ENCODE data around the gene GALNT18.

DNA sequence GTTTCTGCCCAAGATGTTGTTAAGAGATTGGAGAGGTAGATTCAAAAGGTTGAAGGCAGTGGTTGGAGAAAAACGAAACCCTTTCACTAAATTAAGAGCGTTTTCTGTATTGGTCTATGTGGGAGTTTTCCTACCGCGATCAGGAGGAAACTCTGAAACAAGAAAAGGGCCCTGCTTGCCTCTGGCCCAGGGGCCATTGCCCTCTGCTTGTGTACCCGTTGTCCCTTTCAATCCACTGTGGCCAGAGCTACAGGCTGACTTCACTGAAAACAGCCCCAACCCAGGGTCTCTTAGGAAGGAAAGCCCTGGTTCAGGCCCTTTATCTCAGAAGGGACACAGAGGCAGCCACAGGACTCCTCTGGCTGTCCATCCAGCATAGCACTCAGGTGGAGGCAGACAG lies 367.8 kb downstream of the GALNT18 start:
- TF ChIP-seq REST (IDR thresholded peaks at IDR 0.05; ENCODE audit: borderline replicate concordance) (no peak), EP300 (conservative IDR thresholded peaks at IDR 0.05; ENCODE audit: poor library complexity, severe bottlenecking) (no peak), MXI1 (conservative IDR thresholded peaks at IDR 0.05; ENCODE audit: poor library complexity, severe bottlenecking) (no peak), RAD21 (conservative IDR thresholded peaks at IDR 0.05) (no peak), POLR2AphosphoS5 (IDR thresholded peaks at IDR 0.05) (no peak), EZH2 (IDR thresholded peaks at IDR 0.05; ENCODE audit: borderline replicate concordance, insufficient read depth, low read length, poor library complexity, severe bottlenecking) (no peak), TAF1 (IDR thresholded peaks at IDR 0.05; ENCODE audit: low read depth) (no peak)
- TF ChIP-seq, protein P1, sequence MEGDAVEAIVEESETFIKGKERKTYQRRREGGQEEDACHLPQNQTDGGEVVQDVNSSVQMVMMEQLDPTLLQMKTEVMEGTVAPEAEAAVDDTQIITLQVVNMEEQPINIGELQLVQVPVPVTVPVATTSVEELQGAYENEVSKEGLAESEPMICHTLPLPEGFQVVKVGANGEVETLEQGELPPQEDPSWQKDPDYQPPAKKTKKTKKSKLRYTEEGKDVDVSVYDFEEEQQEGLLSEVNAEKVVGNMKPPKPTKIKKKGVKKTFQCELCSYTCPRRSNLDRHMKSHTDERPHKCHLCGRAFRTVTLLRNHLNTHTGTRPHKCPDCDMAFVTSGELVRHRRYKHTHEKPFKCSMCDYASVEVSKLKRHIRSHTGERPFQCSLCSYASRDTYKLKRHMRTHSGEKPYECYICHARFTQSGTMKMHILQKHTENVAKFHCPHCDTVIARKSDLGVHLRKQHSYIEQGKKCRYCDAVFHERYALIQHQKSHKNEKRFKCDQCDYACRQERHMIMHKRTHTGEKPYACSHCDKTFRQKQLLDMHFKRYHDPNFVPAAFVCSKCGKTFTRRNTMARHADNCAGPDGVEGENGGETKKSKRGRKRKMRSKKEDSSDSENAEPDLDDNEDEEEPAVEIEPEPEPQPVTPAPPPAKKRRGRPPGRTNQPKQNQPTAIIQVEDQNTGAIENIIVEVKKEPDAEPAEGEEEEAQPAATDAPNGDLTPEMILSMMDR (IDR thresholded peaks at IDR 0.05; ENCODE audit: poor library complexity, severe bottlenecking): no peak

Measured in neural cell (in vitro differentiated cells).